Esophagus muscularis mucosa (tissue), 3 donors: ENCODE data around the gene PLEKHG4.

Source experiments
- POLR2A ChIP-seq: fragments of 450-650 bp; IDR thresholded peaks from one replicate; pipeline ENCODE4 v1.6.1; 2017; ENCODE audit warnings: antibody characterized with exemption, moderate library complexity, mild to moderate bottlenecking, low read depth
- POLR2AphosphoS5 ChIP-seq, 2 donors: sonication (generic); formaldehyde crosslinking; IDR thresholded peaks; one replicate each; pipeline ENCODE4 v1.6.1; 2017; ENCODE audit warnings: antibody characterized with exemption in 2 of 2
- TF ChIP-seq, protein P1 (sequence below), 3 experiments: fragments of 200-600 bp in 2 of 3; fragments of 450-650 bp in 1 of 3; sonication (generic) in 2 of 3; IDR thresholded peaks; one replicate each; pipeline ENCODE4 v1.5.1; 2017 to 2019; ENCODE audit warnings: antibody characterized with exemption in 3 of 3, mild to moderate bottlenecking in 2 of 3, moderate library complexity in 1 of 3

- TF ChIP-seq, protein P1, sequence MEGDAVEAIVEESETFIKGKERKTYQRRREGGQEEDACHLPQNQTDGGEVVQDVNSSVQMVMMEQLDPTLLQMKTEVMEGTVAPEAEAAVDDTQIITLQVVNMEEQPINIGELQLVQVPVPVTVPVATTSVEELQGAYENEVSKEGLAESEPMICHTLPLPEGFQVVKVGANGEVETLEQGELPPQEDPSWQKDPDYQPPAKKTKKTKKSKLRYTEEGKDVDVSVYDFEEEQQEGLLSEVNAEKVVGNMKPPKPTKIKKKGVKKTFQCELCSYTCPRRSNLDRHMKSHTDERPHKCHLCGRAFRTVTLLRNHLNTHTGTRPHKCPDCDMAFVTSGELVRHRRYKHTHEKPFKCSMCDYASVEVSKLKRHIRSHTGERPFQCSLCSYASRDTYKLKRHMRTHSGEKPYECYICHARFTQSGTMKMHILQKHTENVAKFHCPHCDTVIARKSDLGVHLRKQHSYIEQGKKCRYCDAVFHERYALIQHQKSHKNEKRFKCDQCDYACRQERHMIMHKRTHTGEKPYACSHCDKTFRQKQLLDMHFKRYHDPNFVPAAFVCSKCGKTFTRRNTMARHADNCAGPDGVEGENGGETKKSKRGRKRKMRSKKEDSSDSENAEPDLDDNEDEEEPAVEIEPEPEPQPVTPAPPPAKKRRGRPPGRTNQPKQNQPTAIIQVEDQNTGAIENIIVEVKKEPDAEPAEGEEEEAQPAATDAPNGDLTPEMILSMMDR (IDR thresholded peaks at IDR 0.05), result no peak
- no peak for TF ChIP-seq POLR2A
- no peak for TF ChIP-seq POLR2AphosphoS5 (IDR thresholded peaks at IDR 0.05)
These were observed 35.9 kb upstream of the PLEKHG4 start for GRCh38 chr16:67243481-67243880.
